Spleen (tissue), 7 donors: ENCODE measurements around the gene CNN3.

Experiments
- CTCF ChIP-seq, 11 experiments: fragments of 200-600 bp in 7 of 11; fragments of 450-650 bp in 4 of 11; sonication (generic) in 4 of 11; IDR thresholded peaks in 8 of 11; conservative IDR thresholded peaks in 3 of 11; 1 replicate in 7 of 11; 2 replicates in 4 of 11; pipeline versions ENCODE4 v1.4.0 to v1.8.0; 2016 to 2021; ENCODE audit warnings: antibody characterized with exemption in 11 of 11, inconsistent platforms in 4 of 11, mild to moderate bottlenecking in 1 of 11
- POLR2A ChIP-seq, 3 donors: fragments of 450-650 bp; IDR thresholded peaks; one replicate each; pipeline ENCODE4 v1.5.1; 2017; ENCODE audit warnings: antibody characterized with exemption in 3 of 3, mild to moderate bottlenecking in 1 of 3
- POLR2AphosphoS5 ChIP-seq, 3 donors: sonication (generic); formaldehyde crosslinking; IDR thresholded peaks; one replicate each; pipeline ENCODE4 v1.5.1; 2017; ENCODE audit warnings: antibody characterized with exemption in 3 of 3
- donor health status: DM: no; HTN: no; CAD: no; lungs with moderate emphysema.
- donor health status: DM: no; HTN: no; CAD: no.
- donor health status: DM: no; HTN: no; CAD: no.

DNA sequence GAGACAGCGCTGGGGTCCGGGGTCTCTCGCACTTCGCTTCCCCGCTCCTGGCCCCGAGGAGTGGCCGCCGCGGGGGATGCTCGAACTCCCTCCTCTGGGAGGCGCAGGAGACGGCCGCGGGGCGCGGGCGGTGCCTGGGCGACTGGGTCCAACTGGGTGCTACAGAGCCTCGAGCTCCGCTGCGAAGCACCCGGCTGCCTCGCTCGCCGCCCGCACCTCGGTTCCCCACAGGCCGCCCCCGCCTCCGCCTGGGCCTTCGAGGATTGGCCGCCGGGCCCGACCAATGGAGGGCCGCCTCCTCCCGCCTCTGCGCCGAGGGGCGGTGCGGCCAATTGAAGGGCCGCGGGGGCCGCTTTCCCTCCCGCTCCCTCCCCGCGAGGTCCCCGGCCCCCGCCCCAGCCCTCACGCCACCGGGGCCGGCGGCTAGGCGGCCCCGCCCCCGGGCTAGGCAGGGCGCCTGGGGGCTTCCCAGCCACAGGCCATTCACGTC, at the start of gene CNN3:
- TF ChIP-seq POLR2AphosphoS5 (IDR thresholded peaks at IDR 0.05) (peak; percentile 91 to 97 (median 95)), CTCF (IDR thresholded peaks at IDR 0.05 in 8 of 11, conservative IDR thresholded peaks at IDR 0.05 in 3 of 11) (no peak), POLR2A (IDR thresholded peaks at IDR 0.05) (peak in 1 of 3 donors; percentile 84)
